ENCODE data around the gene ITGB1. TPM values are rescaled to one million over a fixed set of nuclear protein-coding genes. Genes with fewer than 3 reads are reported as not detected.

ITGB1 gene
- total RNA-seq, 1 donor from 2014 or later, result 44.4 TPM

DNA sequence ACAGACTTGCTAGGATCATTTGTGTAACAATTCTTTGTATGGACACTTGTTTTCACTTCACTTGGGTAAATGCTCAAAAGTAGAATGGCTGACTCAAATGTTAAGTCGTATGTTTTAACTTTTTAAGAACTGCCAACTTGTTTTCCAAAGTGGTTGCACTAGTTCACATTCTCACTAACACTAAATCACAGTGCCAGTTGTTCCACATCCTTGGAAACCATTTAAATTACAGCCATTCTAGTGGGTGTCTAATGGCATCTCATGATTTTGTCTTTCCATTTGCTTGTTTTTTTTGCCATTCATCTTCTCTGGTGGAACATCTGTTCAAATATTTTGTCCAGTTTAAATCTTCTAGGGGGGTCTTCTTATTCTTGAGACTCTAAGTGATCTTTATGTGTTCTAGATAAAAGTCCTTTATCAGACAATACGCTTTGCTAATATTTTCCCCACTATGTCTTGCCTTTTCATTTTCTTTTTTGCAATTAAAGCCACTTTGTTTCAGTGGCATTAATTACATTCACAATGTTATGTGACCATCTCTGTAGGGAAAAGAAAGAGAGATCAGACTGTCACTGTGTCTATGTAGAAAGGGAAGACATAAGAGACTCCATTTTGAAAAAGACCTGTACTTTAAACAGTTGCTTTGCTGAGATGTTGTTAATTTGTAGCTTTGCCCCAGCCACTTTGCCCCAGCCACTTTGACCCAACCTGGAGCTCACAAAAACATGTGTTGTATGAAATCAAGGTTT lies 63.9 kb downstream of the ITGB1 start:
- intact Hi-C loops (cut with micrococcal nuclease), result no loop called here

DNA sequence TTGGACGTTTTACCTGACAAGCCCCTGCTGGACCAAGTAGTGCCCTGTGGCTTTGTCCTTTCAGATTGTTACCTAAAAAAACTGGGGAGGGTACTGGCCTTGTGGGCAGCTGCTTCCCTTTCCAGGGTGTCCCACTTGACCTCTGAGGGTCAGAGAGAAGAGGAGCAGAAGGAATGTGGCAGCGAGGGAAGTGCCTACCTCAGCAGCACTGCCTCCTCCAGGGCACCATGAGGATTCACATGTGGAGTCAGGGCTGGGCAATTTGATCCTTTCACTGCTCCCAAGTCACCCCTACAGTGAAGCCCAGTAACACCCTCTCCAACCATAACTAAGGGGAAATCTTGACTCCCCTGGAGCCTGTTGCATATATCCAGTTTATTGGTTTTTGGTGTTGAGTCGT lies 64.6 kb downstream of the ITGB1 start:
- intact Hi-C loops (cut with micrococcal nuclease), result no loop called here

DNA sequence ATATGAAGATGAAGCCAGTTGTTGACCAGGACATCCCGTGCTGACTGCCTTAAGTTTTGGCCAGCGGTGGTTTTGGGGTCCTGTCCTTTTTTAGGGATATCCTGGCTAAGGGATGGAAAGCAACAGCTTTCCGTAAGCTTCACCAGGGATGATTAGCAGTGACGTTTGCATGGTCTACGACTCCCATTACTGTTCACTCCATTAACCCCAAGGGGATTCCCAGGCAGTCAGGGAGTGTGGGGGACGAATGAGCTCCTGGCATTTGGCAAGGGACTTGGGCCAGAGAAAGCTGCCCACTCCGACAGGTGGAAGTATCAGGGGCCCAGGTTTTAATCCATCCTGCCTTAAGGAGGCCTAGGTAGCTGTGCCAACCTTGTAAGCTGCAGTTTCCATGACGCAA lies 66.8 kb downstream of the ITGB1 start:
- intact Hi-C loops (cut with micrococcal nuclease), result no loop called here

DNA sequence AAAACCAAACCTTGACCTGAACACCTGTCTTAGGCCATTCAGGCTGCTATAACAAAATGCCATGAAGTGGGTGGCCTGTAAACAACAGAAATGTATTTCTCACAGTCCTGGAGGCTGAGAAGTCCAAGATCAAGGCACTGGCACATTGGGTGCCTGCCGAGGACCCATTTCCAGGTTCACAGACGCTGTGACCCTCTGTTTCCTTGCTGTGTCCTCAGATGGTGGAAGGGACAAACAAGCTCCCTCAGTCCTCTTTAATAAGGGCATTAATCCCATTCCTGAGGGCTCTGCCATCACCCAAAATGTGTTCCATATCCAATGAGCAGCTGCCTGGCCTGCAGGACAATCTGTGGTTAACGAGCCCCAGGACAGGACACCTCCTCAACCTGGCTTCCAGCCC lies 67.6 kb downstream of the ITGB1 start:
- intact Hi-C loops (cut with micrococcal nuclease), result no loop called here

DNA sequence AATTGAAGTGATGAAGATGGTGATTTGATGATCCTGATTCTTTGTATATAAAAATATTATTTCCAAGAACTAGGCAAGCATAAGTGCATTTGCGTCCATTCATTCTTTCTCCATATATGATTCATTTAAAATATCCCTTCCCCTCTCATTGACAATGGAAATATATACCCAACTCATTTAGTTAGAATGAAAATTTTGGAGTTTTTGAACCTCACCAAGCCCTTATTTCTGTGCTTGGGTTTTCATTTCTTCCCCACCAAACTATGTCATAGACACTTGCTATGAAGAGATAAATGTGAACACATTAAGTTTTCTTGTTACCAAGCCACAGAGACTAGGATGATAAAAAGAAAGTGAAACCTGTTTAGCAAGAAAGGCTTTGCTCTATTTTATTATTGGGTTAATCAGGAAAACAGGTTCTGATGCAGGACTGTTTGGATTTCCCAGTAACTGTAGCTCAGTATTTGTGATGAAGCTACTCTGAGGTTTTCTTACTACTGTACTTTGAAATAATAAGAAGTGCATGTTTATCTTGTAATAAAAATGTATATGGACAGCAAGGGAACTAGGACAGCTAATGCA lies 68.3 kb downstream of the ITGB1 start:
- intact Hi-C loops (cut with micrococcal nuclease), result no loop called here

DNA sequence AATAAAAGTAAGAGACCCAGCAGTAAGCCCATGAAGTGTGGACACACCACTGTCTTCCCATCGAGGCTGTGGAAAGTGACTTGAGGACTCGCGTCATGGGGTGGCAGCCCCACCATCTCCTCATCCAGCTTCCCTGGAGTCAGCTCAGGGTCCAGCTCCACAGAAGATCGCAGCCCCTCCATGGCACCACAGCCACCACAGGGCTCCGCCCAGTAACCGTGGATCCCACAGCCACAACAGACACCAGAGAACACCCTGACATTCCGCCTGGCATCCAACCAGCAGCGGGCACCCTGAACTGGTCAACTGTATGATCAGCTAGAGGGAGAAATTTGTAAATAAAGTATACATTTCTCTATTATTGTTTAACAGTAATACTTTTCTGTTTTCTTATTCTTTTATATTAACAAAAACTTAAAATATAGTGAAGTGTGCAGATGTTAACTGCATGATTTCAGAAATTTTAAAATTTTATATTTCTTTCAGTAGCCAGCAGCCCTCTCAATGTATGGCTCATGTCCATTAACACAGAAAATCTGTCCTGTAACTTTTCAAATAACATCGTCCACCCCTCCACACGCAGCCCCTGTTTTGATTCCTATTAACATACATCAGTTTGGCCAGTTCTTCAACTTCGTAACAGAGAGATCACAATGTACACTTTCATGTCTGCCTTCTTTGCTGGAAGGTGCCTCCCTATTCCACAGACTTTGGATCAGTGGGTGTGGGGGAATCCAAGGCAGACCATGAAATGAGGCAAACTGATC lies 69.7 kb downstream of the ITGB1 start:
- intact Hi-C loops (cut with micrococcal nuclease), result no loop called here

DNA sequence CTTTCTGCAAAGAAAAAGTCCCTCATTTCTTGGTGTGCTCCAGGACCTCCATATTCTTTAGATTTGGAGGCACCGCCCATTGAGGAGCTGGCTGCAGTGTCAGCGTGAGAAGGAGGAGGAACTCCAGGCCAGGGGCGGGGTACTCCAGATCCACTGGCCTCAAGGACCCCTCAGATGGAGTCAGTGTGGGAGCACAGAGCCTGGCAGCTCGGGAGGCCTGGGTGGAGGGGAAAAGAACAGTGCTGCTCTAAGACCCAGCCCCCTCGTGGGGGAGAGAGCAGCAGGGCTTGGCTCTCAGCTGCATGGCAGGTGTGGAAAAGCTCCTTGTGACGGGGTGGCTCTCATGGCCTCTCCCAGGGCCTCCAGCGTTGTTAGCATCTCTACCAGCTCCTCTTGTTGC lies 70.5 kb downstream of the ITGB1 start:
- intact Hi-C loops (cut with micrococcal nuclease), result no loop called here

DNA sequence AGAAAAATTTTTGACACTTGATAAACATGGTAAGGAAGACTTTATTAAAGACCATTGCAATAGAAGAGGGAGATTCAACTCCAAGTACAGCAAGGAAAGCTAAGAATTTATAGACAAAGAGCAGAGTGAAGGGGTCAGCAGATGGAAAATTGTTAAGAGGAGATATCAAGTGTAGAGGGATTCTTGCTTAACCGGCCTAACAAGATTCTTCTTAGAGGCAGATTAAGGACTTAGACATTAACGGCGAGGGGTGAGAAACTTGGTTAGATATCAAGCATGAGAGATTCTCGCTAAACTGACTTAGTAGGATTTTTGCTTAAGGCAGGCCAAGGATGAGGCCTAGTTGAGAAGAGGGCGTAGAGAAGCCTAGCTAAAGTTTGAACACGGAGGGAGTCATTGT lies 76.0 kb downstream of the ITGB1 start:
- intact Hi-C loops (cut with micrococcal nuclease), result no loop called here

DNA sequence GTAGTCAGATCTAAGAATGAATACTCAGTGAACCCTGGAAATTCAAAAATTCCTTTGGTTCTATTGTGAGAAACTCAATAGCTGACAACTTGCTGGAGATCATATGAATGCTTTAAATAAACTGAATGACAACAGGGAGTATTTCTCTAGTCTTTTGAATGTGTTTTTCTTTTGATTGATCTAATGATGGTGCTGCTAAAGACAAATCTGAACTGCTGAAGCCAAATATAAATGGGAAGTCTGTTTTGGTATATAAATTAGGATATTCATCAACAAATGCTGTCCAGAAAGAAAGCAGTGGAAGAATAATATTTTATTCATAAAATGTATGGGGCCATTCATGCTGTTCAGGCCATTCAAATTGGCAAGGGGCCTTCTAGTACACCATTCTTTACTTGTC lies 79.4 kb downstream of the ITGB1 start:
- intact Hi-C loops (cut with micrococcal nuclease), result no loop called here

DNA sequence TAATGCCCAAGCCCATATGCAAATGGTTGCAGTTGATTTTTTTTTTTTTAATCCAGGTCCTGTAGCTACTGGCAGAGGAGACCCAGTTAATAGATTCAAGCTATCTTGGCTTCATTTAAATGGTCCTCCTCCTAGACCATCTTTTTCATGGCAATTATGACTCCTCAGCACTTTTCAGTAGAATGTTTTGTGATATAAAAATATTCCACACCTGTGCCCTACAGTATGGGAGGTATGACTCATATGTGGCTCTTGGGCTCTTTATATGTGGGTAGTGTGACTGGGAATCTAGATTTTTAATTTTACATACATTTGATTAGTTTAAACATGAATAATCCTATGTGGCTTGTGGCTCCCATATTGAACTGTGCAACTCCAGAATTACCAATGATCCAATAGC lies 80.1 kb downstream of the ITGB1 start:
- intact Hi-C loops (cut with micrococcal nuclease), result no loop called here

DNA sequence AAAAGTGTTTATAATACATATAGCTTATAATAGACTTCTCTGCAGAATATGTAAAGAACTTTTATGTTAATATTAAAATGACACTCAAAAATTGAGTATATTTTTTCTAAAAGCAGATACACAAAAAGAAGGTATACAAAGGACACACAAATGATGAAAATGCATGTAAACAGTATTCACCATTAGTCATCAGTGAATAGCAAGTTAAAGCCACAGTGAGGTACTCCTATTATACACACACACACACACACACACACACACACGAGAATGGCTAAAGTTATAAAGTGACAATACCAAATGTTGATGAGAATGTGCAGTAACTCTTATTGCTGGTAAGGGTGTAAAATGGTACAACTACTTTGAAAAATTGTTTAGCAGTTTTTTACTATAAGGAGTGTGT lies 92.9 kb downstream of the ITGB1 start:
- intact Hi-C loops (cut with micrococcal nuclease), result no loop called here

DNA sequence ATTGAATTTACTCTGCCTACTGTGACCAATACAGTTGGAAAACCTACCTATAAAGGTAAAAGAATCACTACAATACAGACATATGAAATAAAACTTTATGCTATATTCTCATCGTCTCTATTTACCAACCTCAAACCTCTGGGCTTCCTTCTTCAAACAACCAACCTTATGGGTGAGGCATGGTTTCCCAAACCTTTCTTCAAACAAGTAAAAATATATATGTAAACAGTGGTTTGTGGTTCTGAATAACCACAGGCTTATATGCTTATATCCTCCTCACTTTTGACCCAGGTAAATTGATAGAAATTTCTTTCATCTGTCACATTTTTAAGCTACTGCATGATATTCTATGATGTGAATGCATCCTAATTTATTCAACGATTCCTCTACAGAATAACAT lies 103.6 kb downstream of the ITGB1 start:
- intact Hi-C loops (cut with micrococcal nuclease), result no loop called here

DNA sequence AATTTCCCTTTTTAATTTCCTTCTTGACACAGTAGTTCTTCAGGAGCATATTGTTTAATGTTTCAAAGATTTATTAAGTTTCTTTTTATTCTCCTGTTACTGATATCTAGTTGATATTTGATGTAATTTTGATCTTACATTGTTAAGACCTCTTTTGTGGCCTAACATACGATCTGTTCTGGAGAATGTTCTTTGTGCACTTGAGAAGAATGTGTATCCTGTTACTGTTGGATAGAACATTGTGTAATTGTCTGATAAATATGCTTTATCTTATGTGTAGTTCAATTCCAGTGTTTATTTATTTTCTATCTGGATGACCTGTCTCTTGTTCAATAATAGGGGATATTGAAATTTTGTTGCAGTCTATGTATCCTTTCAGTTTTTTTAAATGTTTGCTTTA lies 106.7 kb downstream of the ITGB1 start:
- intact Hi-C loops (cut with micrococcal nuclease), result no loop called here

Measured in T-helper 1 cell treated with Interleukin-12 subunit alpha and Interleukin-12 subunit beta and Interleukin-4 antibody, amounts not matched to agents 30 ng/mL and 1 ng/mL, for 36 hours (primary cell).